Caki2 (cell line): ENCODE measurements around the gene ZNF541. TPM values are rescaled to one million over a fixed set of nuclear protein-coding genes. Genes with fewer than 3 reads are reported as not detected.

Source experiments
- DNase-seq: peaks from one replicate; pipeline ENCODE4 v3.0.0-alpha.2; 2015; ENCODE audit warnings: low read depth
- in situ Hi-C: cut with HindIII; loops from 2 replicates; pipeline ENCODE4 v1.10.0; 2016; ENCODE audit warnings: low sequenced_read_pairs, low pct_unique_long_range_greater_than_20kb, mixed read lengths
- total RNA-seq: library from RNA; depleted of rRNA; stranded (reverse); fragments of >200 nt; shearing (Covaris generic); gene quantifications from 2 replicates; pipeline ENCODE4 v1.2.3, GENCODE V29; 2014; ENCODE audit warnings: low replicate concordance

ZNF541 gene
- total RNA-seq, 1 experiment from 2014 or later, result not detected

GRCh38 chr19:47550129-47550528 is 22.8 kb downstream of the ZNF541 start:
- in situ Hi-C loops, result no loop called here
- DNase-seq, result no peak

- DNase-seq, result no peak
- in situ Hi-C loops, result no loop called here
Measured at GRCh38 chr19:47549261-47549862, 23.6 kb downstream of the ZNF541 start.

GRCh38 chr19:47547199-47547598 is 25.7 kb downstream of the ZNF541 start:
- in situ Hi-C loops, result no loop called here
- no peak for DNase-seq

- in situ Hi-C loops, result no loop called here
Measured at GRCh38 chr19:47545061-47545948, 27.6 kb downstream of the ZNF541 start.

GRCh38 chr19:47544476-47544875 is 28.5 kb downstream of the ZNF541 start:
- DNase-seq, result no peak
- in situ Hi-C loops, result no loop called here

More at GRCh38 chr19:47545061-47545948, 27.6 kb downstream of the ZNF541 start:
- DNase-seq, result no peak

GRCh38 chr19:47544075-47544474 is 28.9 kb downstream of the ZNF541 start:
- in situ Hi-C loops, result no loop called here
- no peak for DNase-seq

- in situ Hi-C loops, result no loop called here
- no peak for DNase-seq
Measured at GRCh38 chr19:47542030-47542475, 30.9 kb downstream of the ZNF541 start.

GRCh38 chr19:47541518-47541917 is 31.4 kb downstream of the ZNF541 start:
- in situ Hi-C loops, result no loop called here
- peak; percentile 29 for DNase-seq

- no peak for DNase-seq
- in situ Hi-C loops, result no loop called here
Measured at GRCh38 chr19:47540748-47541147, 32.2 kb downstream of the ZNF541 start.

GRCh38 chr19:47539747-47540311 is 33.1 kb downstream of the ZNF541 start:
- no peak for DNase-seq
- in situ Hi-C loops, result no loop called here

- DNase-seq, result no peak
- in situ Hi-C loops, result no loop called here
Measured at GRCh38 chr19:47538812-47539211, 34.1 kb downstream of the ZNF541 start.

GRCh38 chr19:47537493-47537892 is 35.5 kb downstream of the ZNF541 start:
- in situ Hi-C loops, result no loop called here
- no peak for DNase-seq

- DNase-seq, result no peak
- in situ Hi-C loops, result no loop called here
Measured at GRCh38 chr19:47534628-47535027, 38.3 kb downstream of the ZNF541 start.

- in situ Hi-C loops, result no loop called here
- DNase-seq, result no peak
Measured at GRCh38 chr19:47531640-47532387, 41.1 kb downstream of the ZNF541 start.

- in situ Hi-C loops, result no loop called here
- no peak for DNase-seq
Measured at GRCh38 chr19:47529018-47529742, 43.8 kb downstream of the ZNF541 start.

- DNase-seq, result no peak
- in situ Hi-C loops, result no loop called here
Measured at GRCh38 chr19:47526798-47527197, 46.1 kb downstream of the ZNF541 start.

GRCh38 chr19:47523473-47523872 is 49.5 kb downstream of the ZNF541 start:
- in situ Hi-C loops, result no loop called here
- peak; percentile 43 for DNase-seq
